ENCODE data around the gene PSME3IP1.

The PSME3IP1 gene

GRCh38 chr16:57118461-57119084 is 67.3 kb downstream of the PSME3IP1 start:
- Histone ChIP-seq H3K36me3 (ENCODE audit: insufficient read depth) (no peaks in the 10 kb centered on the region), H3K27me3 (ENCODE audit: insufficient read depth, low read depth) (no peaks in the 10 kb centered on the region), H3K27ac (no peak overlapping the region), H3K4me2 (no peak overlapping the region), H4K20me1 (ENCODE audit: insufficient read depth) (no peaks in the 10 kb centered on the region), H2AFZ (ENCODE audit: low read depth) (no peak overlapping the region), H3K9ac (no peak overlapping the region), H3K79me2 (ENCODE audit: insufficient read depth, low read depth) (no peaks in the 10 kb centered on the region), H3K4me3 (IDR thresholded peaks at IDR 0.05; ENCODE audit: insufficient read depth, low read depth, low read length) (no peak overlapping the region), H3K4me1 (ENCODE audit: low read depth, poor library complexity, severe bottlenecking) (no peaks in the 10 kb centered on the region)
- TF ChIP-seq CTCF (conservative IDR thresholded peaks at IDR 0.05; ENCODE audit: low read depth, low read length), result no peak

GRCh38 chr16:57115514-57116182 is 70.2 kb downstream of the PSME3IP1 start:
- Histone ChIP-seq H3K9ac (no peak overlapping the region), H4K20me1 (ENCODE audit: insufficient read depth) (no peaks in the 10 kb centered on the region), H3K27me3 (ENCODE audit: insufficient read depth, low read depth) (no peaks in the 10 kb centered on the region), H3K4me3 (IDR thresholded peaks at IDR 0.05; ENCODE audit: insufficient read depth, low read depth, low read length) (no peak overlapping the region), H2AFZ (ENCODE audit: low read depth) (no peak overlapping the region), H3K36me3 (ENCODE audit: insufficient read depth) (no peaks in the 10 kb centered on the region), H3K4me2 (no peak overlapping the region), H3K27ac (no peak overlapping the region), H3K79me2 (ENCODE audit: insufficient read depth, low read depth) (no peaks in the 10 kb centered on the region), H3K4me1 (ENCODE audit: low read depth, poor library complexity, severe bottlenecking) (peaks cover 21% of the 10 kb centered on the region)
- no peak for TF ChIP-seq CTCF (conservative IDR thresholded peaks at IDR 0.05; ENCODE audit: low read depth, low read length)

DNA sequence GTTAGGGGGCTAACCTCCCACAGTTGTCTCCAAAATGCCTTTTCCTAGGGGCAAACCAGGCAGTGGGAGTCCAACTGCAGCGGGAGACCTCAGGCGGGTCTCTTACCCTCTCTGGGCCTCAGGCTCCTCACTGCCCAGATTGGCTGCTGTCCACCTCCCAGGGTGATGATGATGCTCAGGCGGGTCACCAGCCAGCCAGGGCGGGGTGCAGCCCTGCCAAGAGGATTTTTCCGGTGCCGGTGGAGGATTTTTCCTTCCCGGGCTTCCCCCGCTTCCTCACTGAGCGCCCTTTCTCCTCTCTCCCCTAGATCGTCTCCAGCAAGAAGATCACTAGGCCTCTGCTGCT is 70.7 kb downstream of the PSME3IP1 start:
- no peak overlapping the region for H3K9ac ChIP-seq
- no peak overlapping the region for H3K27ac ChIP-seq
- peaks cover 21% of the 10 kb centered on the region for H3K4me1 ChIP-seq (ENCODE audit: low read depth, poor library complexity, severe bottlenecking)
- H3K27me3 ChIP-seq (ENCODE audit: insufficient read depth, low read depth), result no peaks in the 10 kb centered on the region
- H3K79me2 ChIP-seq (ENCODE audit: insufficient read depth, low read depth), result no peaks in the 10 kb centered on the region
- no peak overlapping the region for H3K4me2 ChIP-seq
- H3K36me3 ChIP-seq (ENCODE audit: insufficient read depth), result no peaks in the 10 kb centered on the region
- H3K4me3 ChIP-seq (IDR thresholded peaks at IDR 0.05; ENCODE audit: insufficient read depth, low read depth, low read length), result no peak overlapping the region
- no peaks in the 10 kb centered on the region for H4K20me1 ChIP-seq (ENCODE audit: insufficient read depth)
- H2AFZ ChIP-seq (ENCODE audit: low read depth), result no peak overlapping the region
- TF ChIP-seq CTCF (conservative IDR thresholded peaks at IDR 0.05; ENCODE audit: low read depth, low read length), result no peak

DNA sequence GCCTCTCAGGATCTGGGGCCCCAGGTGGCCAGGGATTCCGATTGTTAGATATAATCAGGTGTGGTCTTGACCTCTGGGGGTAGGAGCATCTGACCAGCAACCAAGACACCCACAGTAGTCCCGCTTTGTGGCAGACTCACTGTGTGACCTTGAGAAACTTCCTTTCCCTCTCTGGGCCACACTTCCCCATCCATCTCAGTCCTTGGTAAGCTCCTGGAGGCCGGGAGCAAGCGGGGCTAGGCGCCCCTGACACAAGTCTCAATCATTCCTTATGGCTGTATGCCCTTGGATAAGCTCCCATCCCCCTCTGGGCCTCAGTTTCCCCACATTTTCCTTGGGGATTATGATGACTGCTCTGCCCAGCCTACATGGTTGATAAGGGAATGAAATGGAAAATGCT is 72.2 kb downstream of the PSME3IP1 start:
- H3K79me2 ChIP-seq (ENCODE audit: insufficient read depth, low read depth), result no peaks in the 10 kb centered on the region
- TF ChIP-seq CTCF (conservative IDR thresholded peaks at IDR 0.05; ENCODE audit: low read depth, low read length), result no peak
- no peaks in the 10 kb centered on the region for H3K36me3 ChIP-seq (ENCODE audit: insufficient read depth)
- no peaks in the 10 kb centered on the region for H3K27me3 ChIP-seq (ENCODE audit: insufficient read depth, low read depth)
- no peak overlapping the region for H3K9ac ChIP-seq
- no peak overlapping the region for H3K4me3 ChIP-seq (IDR thresholded peaks at IDR 0.05; ENCODE audit: insufficient read depth, low read depth, low read length)
- H4K20me1 ChIP-seq (ENCODE audit: insufficient read depth), result no peaks in the 10 kb centered on the region
- H3K4me2 ChIP-seq, result no peak overlapping the region
- H2AFZ ChIP-seq (ENCODE audit: low read depth), result no peak overlapping the region
- H3K27ac ChIP-seq, result no peak overlapping the region
- H3K4me1 ChIP-seq (ENCODE audit: low read depth, poor library complexity, severe bottlenecking), result peaks cover 21% of the 10 kb centered on the region
